Right lobe of liver (tissue), 6 donors: ENCODE data around the gene KLK4. TPM values are rescaled to one million over a fixed set of nuclear protein-coding genes. Genes with fewer than 3 reads are reported as not detected.
"Not testable (repeated sequence)": the region's sequence is repeated elsewhere in the genome, so short reads cannot be mapped to it uniquely, and the experiment has no call there.

Experiments
- ATAC-seq, 4 donors: fragments of 200-7000 bp; cut with Tn5 transposase; one replicate each; pipeline ENCODE4 v1.9.1; 2020; ENCODE audit warnings: mild to moderate bottlenecking in 4 of 4, moderate library complexity in 4 of 4
- DNase-seq, 3 donors: peaks; one replicate each; pipeline ENCODE4 v3.0.0-alpha.2; 2020
- H3K27ac ChIP-seq, 3 donors: fragments of 200-600 bp; one replicate each; pipeline ENCODE4 v1.8.0; 2022
- H3K27me3 ChIP-seq, 2 donors: fragments of 200-600 bp; one replicate each; pipeline ENCODE4 v1.8.0; 2022
- H3K36me3 ChIP-seq, 4 donors: fragments of 200-600 bp; sonication (generic) in 1 of 4; one replicate each; pipeline versions ENCODE4 v1.5.1 to v1.8.0; 2017 to 2022; ENCODE audit warnings: control low read depth in 1 of 4
- H3K4me1 ChIP-seq, 4 donors: fragments of 200-600 bp; sonication (generic) in 1 of 4; one replicate each; pipeline versions ENCODE4 v1.5.1 to v1.8.0; 2017 to 2022; ENCODE audit warnings: control low read depth in 1 of 4
- H3K4me3 ChIP-seq, 3 donors: fragments of 200-600 bp; one replicate each; pipeline ENCODE4 v1.8.0; 2022
- H3K9me3 ChIP-seq, 4 donors: fragments of 200-600 bp; sonication (generic) in 1 of 4; one replicate each; pipeline versions ENCODE4 v1.5.1 to v1.8.0; 2017 to 2022; ENCODE audit warnings: control low read depth in 1 of 4
- CTCF ChIP-seq, 4 donors: fragments of 200-600 bp in 3 of 4; fragments of 450-650 bp in 1 of 4; IDR thresholded peaks; one replicate each; pipeline versions ENCODE4 v1.5.1 to v1.8.0; 2016 to 2022; ENCODE audit warnings: antibody characterized with exemption in 4 of 4, mild to moderate bottlenecking in 2 of 4
- POLR2A ChIP-seq: fragments of 450-650 bp; IDR thresholded peaks from one replicate; pipeline ENCODE4 v1.6.1; 2017; ENCODE audit warnings: antibody characterized with exemption, mild to moderate bottlenecking
- WGBS: methylation state at CpG from one replicate; pipeline ENCODE4 v1.1.6; 2018; ENCODE audit warnings: low coverage, low lambda C conversion rate; ENCODE audit not compliant: insufficient coverage; ENCODE audit errors: missing lambda C conversion rate; 5-methylcytosine and 5-hydroxymethylcytosine counted together
- intact Hi-C, 2 donors: fragments of 100-400 bp; cut with DNase I; formaldehyde crosslinking; loops; one replicate each; pipeline versions ENCODE4 v1.11.2 to v1.14.1; 2022
- total RNA-seq, 6 experiments: library from RNA; depleted of rRNA in 2 of 6; stranded (reverse); fragments of >200 nt in 2 of 6; fragmentation: NEBNext Ultra II Directional in 3 of 6; extraction: Animal tissue kit (Norgen Biotek cat#: 25700) in 3 of 6; gene quantifications; one replicate each; pipeline versions ENCODE4 v1.1.0 to v1.2.4, GENCODE V29; 2016 to 2023
- donor health status: DM: no; HTN: yes; CAD: no.
- donor health status: DM: no; HTN: no; CAD: no.
- donor health status: DM: no; HTN: no; CAD: no.
- donor health status: DM: no; HTN: yes; CAD: no.
- donor health status: DM: no; HTN: yes; CAD: no.

KLK4 gene
- total RNA-seq, 6 experiments from 2014 or later, result not detected

- no peaks in the 10 kb centered on the region for H3K4me1 ChIP-seq
- H3K27me3 ChIP-seq, result no peaks in the 10 kb centered on the region
- no peak overlapping the region for H3K27ac ChIP-seq
- ATAC-seq (no peak), DNase-seq (no peak)
- intact Hi-C loops, result no loop called here
- TF ChIP-seq CTCF (IDR thresholded peaks at IDR 0.05) (no peak), POLR2A (no peak)
- WGBS, result 42% methylated on average over 4 of the region's 6 CpGs
- H3K9me3 ChIP-seq, result no peaks in the 10 kb centered on the region
- H3K4me3 ChIP-seq, result no peak overlapping the region
- no peaks in the 10 kb centered on the region for H3K36me3 ChIP-seq
Measured at GRCh38 chr19:50896591-50897190, 14.5 kb downstream of the KLK4 start.

- DNase-seq, result not testable (repeated sequence)
- WGBS, result 57% methylated on average over 8 of the region's 9 CpGs
Measured at GRCh38 chr19:50896089-50896590, 15.1 kb downstream of the KLK4 start.

GRCh38 chr19:50894478-50895356, 16.5 kb downstream of the KLK4 start:
- Histone ChIP-seq H3K4me3 (no peak overlapping the region), H3K4me1 (no peaks in the 10 kb centered on the region), H3K9me3 (no peaks in the 10 kb centered on the region), H3K36me3 (no peaks in the 10 kb centered on the region), H3K27ac (no peak overlapping the region), H3K27me3 (no peaks in the 10 kb centered on the region)
- ATAC-seq (no peak), DNase-seq (no peak)
- TF ChIP-seq CTCF (IDR thresholded peaks at IDR 0.05) (no peak), POLR2A (no peak)
- 51% methylated on average over 5 of the region's 10 CpGs for WGBS
- intact Hi-C loops, result no loop called here

More at GRCh38 chr19:50896089-50896590, 15.1 kb downstream of the KLK4 start:
- H3K27me3 ChIP-seq, H3K4me3 ChIP-seq, H3K9me3 ChIP-seq, intact Hi-C loops, H3K4me1 ChIP-seq, ATAC-seq, H3K27ac ChIP-seq, H3K36me3 ChIP-seq: not testable (repeated sequence)

GRCh38 chr19:50893047-50893736, 18.0 kb downstream of the KLK4 start:
- H3K4me1 ChIP-seq, result no peaks in the 10 kb centered on the region
- no peaks in the 10 kb centered on the region for H3K36me3 ChIP-seq
- WGBS, result 80% methylated on average over 1 of the region's 18 CpGs
- no peak overlapping the region for H3K4me3 ChIP-seq
- TF ChIP-seq CTCF (IDR thresholded peaks at IDR 0.05) (no peak), POLR2A (no peak)
- no peaks in the 10 kb centered on the region for H3K9me3 ChIP-seq
- no peak for ATAC-seq
- no peak for DNase-seq
- intact Hi-C loops, result no loop called here
- no peaks in the 10 kb centered on the region for H3K27me3 ChIP-seq
- H3K27ac ChIP-seq, result no peak overlapping the region
